Thymus (tissue), 11 donors: Measurements from ENCODE around the gene GPD2. TPM values are rescaled to one million over a fixed set of nuclear protein-coding genes. Genes with fewer than 3 reads are reported as not detected.

Source experiments
- DNase-seq, 9 donors: peaks; one replicate each; pipeline ENCODE4 v3.0.0-alpha.2; 2013; ENCODE audit warnings: low spot score in 9 of 9, low read depth in 6 of 9, missing footprints in 1 of 9
- H3K27ac ChIP-seq, 2 donors: one replicate each; pipeline ENCODE4 v1.5.1; 2013; ENCODE audit warnings: control low read depth in 1 of 2, low read depth in 1 of 2, low read length in 1 of 2, mild to moderate bottlenecking in 1 of 2, moderate library complexity in 1 of 2
- H3K27me3 ChIP-seq, 2 donors: one replicate each; pipeline ENCODE4 v1.5.1; 2013; ENCODE audit warnings: low read length in 1 of 2; ENCODE audit not compliant: control insufficient read depth in 2 of 2, insufficient read depth in 1 of 2
- H3K36me3 ChIP-seq, 2 donors: one replicate each; pipeline ENCODE4 v1.5.1; 2013; ENCODE audit warnings: low read length in 1 of 2, mild to moderate bottlenecking in 1 of 2, moderate library complexity in 1 of 2; ENCODE audit not compliant: control insufficient read depth in 2 of 2, insufficient read depth in 2 of 2
- H3K4me1 ChIP-seq, 2 donors: one replicate each; pipeline ENCODE4 v1.5.1; 2013; ENCODE audit warnings: low read length in 2 of 2; ENCODE audit not compliant: control insufficient read depth in 2 of 2, insufficient read depth in 2 of 2
- H3K4me3 ChIP-seq, 2 donors: one replicate each; pipeline ENCODE4 v1.5.1; 2013; ENCODE audit warnings: low read length in 2 of 2, control low read depth in 1 of 2, mild to moderate bottlenecking in 1 of 2
- H3K9me3 ChIP-seq, 2 donors: one replicate each; pipeline ENCODE4 v1.5.1; 2013; ENCODE audit warnings: low read length in 1 of 2, mild to moderate bottlenecking in 1 of 2; ENCODE audit not compliant: control insufficient read depth in 2 of 2, insufficient read depth in 1 of 2
- WGBS: extraction: QIAGEN DNeasy Blood & Tissue Kit; methylation state at CpG from one replicate; pipeline ENCODE4 v1.1.7; 2013; 5-methylcytosine and 5-hydroxymethylcytosine counted together
- polyA plus RNA-seq: library from polyadenylated mRNA; stranded (reverse); fragments of 200-250 nt; gene quantifications from one replicate; pipeline ENCODE4 v1.2.3, GENCODE V29; 2013
- total RNA-seq: library from RNA; stranded (reverse); fragments of 120-200 nt; gene quantifications from one replicate; pipeline ENCODE4 v1.2.4, GENCODE V29; 2013
- donor health status: healthy.

The GPD2 gene
- total and polyA plus RNA-seq, 2 donors, result 6.5 to 19.6 TPM

DNA sequence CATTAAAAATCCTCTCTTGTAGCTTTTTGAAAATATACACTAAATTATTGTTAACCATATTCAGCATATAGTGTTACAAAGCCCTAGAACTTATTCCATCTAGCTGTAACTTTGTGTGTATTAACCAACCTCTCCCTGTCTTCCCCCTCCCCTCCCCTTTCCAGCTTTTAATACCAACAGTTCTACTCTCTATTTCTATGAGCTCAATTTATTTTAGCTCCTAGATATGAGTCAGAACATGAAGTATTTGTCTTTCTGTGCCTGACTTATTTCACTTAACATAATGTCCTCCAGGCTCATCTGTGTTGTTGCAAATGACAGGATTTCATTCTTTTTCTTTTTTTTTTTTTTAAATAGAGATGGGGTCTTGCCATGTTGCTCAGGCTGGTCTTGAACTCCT, 45.1 kb downstream of the GPD2 start:
- Histone ChIP-seq H3K4me3 (no peak overlapping the region), H3K27me3 (no peaks in the 10 kb centered on the region)
- no peak for DNase-seq

DNA sequence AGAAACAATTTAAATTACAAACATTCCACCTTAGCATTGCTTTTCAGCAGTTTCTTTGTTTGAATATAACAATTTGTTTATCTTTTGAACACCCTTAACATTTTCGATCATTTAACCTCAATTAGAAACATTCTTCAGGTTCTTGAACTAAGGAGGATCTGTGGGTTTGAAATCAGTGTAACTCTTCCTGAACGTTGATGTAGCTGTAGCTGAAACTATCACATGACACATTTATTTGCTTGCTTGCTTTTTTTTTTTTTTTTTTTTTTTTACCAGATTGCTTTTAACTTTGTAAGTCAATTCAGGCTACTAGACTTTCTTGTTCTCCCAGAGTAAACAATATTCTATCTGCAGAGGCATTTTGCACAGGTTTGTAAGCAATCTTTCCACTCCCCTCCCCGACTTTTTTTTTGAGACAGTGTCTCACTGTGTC, 47.6 kb downstream of the GPD2 start:
- Histone ChIP-seq H3K27ac (no peak overlapping the region), H3K27me3 (no peaks in the 10 kb centered on the region), H3K4me1 (no peaks in the 10 kb centered on the region), H3K36me3 (peaks cover 0 to 2% of the 10 kb centered on the region in 2 donors), H3K4me3 (no peak overlapping the region), H3K9me3 (no peaks in the 10 kb centered on the region)
- 58% methylated on average over 3 of the region's 3 CpGs for WGBS
- DNase-seq, result no peak

More for the DNA sequence above, 45.1 kb downstream of the GPD2 start:
- Histone ChIP-seq H3K27ac (no peak overlapping the region), H3K4me1 (no peaks in the 10 kb centered on the region), H3K9me3 (no peaks in the 10 kb centered on the region), H3K36me3 (peaks cover 0 to 2% of the 10 kb centered on the region in 2 donors)

DNA sequence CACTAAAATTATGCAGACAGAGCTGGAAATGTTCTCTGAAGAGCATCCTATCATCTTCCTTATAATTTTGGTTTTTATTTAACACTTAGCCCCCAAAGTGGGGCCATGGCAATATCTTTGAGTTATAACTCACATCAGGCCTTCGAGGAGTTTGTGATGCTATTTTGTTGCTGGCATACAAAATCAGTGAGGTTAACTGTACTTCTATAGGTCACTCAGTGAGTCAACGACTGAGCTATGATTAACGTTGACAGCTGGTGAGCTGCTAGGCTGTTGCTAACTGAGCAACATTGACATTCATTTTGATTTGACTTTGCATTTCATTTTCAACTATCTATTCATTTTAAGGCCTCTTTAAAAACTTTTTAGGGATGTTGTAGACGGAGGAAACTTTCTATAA, 50.0 kb downstream of the GPD2 start:
- Histone ChIP-seq H3K4me3 (no peak overlapping the region), H3K4me1 (no peaks in the 10 kb centered on the region), H3K9me3 (no peaks in the 10 kb centered on the region), H3K36me3 (no peaks in the 10 kb centered on the region), H3K27me3 (no peaks in the 10 kb centered on the region), H3K27ac (no peak overlapping the region)
- no peak for DNase-seq
- WGBS, result 93% methylated on average over 4 of the region's 4 CpGs

DNA sequence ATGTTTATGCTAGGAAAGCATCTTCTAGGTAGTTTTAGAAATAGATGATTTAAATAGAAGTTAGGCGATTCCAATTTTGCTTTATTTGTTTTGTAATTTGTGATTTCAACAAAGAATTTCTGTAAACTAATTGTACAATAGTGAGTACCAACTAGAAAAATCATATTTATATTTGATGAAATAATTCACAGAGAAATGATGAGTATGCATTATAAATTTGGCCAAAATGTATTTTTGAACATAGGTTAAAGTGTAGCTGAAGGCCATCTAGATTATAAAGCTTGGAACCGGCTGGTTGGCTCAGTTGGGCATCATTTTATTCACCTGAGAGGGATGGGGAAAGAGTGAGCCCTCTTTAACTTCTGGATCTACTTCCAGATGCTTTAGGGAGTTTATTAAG, 50.4 kb downstream of the GPD2 start:
- H3K4me3 ChIP-seq, result no peak overlapping the region
- no peak for DNase-seq
- WGBS, result 100% methylated on average over 2 of the region's 2 CpGs
- H3K9me3 ChIP-seq, result no peaks in the 10 kb centered on the region
- H3K36me3 ChIP-seq, result no peaks in the 10 kb centered on the region
- no peaks in the 10 kb centered on the region for H3K4me1 ChIP-seq
- no peak overlapping the region for H3K27ac ChIP-seq
- no peaks in the 10 kb centered on the region for H3K27me3 ChIP-seq

DNA sequence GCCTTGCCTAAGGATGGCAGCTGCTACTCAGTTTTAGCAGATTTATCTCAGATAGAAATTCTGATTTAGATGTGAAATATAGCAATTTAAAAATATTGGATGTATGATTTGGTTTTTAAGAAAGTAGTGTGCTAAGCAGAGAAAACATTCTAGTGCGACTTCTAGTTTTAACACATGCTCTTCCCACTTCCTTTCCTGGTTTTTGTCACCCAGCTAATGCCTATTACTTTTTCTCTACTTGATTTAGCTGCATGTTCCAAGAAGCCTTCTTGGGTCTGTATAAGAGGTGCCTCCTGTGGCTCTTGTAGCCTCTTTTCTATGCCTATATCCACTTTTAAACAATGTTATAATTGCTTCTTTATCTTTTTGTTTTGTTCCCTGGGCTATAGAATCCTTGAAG, 53.0 kb downstream of the GPD2 start:
- WGBS, result 98% methylated on average over 1 of the region's 1 CpG
- Histone ChIP-seq H3K4me3 (no peak overlapping the region), H3K27me3 (no peaks in the 10 kb centered on the region), H3K27ac (no peak overlapping the region), H3K9me3 (no peaks in the 10 kb centered on the region), H3K36me3 (no peaks in the 10 kb centered on the region), H3K4me1 (no peaks in the 10 kb centered on the region)
- DNase-seq, result no peak

DNA sequence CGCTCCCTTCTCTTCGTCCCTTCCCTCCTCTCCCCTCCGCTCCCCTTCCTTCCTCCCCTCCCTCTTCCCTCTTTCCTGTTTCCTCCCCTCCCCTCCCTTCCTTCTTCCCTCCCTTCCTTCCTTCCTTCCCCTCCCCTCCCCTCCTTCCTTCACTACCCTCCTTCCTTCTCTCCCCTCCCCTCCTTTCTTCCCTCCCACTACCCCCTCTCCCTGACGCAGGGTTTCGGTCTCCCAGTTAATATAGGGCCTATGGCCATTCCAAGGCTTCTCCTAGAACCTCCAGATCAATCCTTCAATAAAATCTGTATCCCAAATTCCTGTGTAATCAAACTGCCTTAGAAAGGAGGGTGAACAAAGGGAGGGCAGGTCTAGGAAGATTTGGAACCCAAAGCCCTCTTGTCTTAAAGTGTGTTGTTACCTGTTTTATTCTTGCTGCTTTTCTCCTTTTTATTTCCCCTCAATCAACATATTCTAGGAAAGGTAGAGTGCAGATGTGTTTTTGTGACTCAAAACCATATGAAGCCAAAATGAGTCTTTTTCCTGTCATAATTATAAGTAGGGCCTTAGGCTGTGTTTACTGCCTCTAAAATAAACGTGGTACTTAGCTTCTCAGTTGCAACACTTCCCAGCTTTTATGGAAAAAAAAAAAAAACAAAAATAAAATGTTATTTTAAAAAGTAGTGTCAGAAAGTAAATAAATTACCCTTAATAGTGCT, 53.7 kb downstream of the GPD2 start:
- H3K9me3 ChIP-seq, result no peaks in the 10 kb centered on the region

DNA sequence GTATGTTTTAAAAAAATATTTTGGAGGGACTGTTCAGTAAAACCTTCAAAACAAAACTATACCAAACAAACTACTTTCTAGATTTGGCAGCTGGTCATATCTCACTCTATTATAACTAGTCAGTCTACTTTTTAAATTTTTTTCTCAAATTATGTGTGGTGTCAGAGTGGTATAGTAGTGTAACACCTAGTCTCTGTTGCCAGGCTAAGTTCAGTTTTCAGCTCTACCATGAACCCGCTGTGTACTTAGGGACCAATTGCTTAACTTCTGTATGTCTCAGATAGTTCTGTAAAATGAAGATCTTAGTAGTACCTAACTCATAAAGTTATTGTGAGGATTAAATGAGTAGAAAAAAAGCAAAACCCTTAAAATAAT, 54.3 kb downstream of the GPD2 start:
- Histone ChIP-seq H3K4me3 (no peak overlapping the region), H3K36me3 (no peaks in the 10 kb centered on the region), H3K27me3 (no peaks in the 10 kb centered on the region), H3K27ac (no peak overlapping the region), H3K9me3 (no peaks in the 10 kb centered on the region), H3K4me1 (no peaks in the 10 kb centered on the region)
- 100% methylated on average over 1 of the region's 1 CpG for WGBS
- DNase-seq, result no peak

More for the DNA sequence above, 53.7 kb downstream of the GPD2 start:
- Histone ChIP-seq H3K4me1 (no peaks in the 10 kb centered on the region), H3K36me3 (no peaks in the 10 kb centered on the region), H3K27ac (no peak overlapping the region), H3K27me3 (no peaks in the 10 kb centered on the region), H3K4me3 (no peak overlapping the region)
- WGBS, result 68% methylated on average over 6 of the region's 6 CpGs
- DNase-seq, result no peak

DNA sequence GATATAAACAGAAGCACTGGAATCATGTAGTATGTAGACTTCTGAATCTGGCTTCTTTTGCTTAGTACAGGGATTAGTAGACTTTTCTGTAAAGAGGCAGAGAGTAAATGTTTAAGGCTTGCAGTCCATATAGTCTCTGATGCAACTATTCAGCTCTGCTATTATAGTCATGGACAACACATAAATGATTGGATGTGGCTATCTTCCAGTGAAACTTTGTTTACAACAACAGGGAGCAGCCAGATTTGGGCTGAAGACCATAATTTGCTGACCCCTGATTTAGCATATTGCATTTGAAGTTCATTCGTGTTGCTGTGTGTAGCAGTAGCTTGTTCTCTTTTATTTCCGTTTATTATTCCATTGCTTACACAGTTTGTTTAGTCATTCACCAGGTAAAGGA, 55.0 kb downstream of the GPD2 start:
- H3K36me3 ChIP-seq, result no peaks in the 10 kb centered on the region
- H3K27me3 ChIP-seq, result no peaks in the 10 kb centered on the region
- no peak for DNase-seq
- no peak overlapping the region for H3K4me3 ChIP-seq
- H3K27ac ChIP-seq, result no peak overlapping the region
- 98% methylated on average over 2 of the region's 2 CpGs for WGBS
- no peaks in the 10 kb centered on the region for H3K4me1 ChIP-seq
- no peaks in the 10 kb centered on the region for H3K9me3 ChIP-seq

DNA sequence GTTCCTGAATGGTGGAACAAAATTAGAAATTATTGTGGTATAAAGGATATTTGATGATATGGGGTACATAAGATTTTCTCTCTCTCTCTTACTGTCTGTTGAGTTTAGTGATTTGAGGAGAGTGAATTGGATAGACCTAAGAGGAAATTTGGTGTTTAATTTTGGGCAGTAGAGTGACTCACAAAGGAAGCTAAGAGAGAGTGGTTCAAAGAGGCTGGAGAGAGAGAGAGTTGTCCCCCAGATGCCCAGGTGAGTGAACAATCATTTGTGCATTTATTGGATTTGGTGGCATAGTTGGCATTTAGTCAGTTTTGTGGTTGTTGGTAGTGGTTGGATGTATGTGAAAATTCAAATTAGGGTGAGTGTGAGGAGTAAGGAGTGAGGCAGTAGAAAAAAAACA, 56.8 kb downstream of the GPD2 start:
- Histone ChIP-seq H3K27me3 (no peaks in the 10 kb centered on the region), H3K4me3 (no peak overlapping the region), H3K9me3 (no peaks in the 10 kb centered on the region), H3K4me1 (no peaks in the 10 kb centered on the region), H3K27ac (no peak overlapping the region), H3K36me3 (no peaks in the 10 kb centered on the region)
- DNase-seq, result no peak
